CD1c-positive myeloid dendritic cell (primary cell): ENCODE measurements around the gene TMA16.
"Not testable (repeated sequence)": the region's sequence is repeated elsewhere in the genome, so short reads cannot be mapped to it uniquely, and the experiment has no call there.

ENCODE experiments used
- DNase-seq: peaks from one replicate; pipeline ENCODE4 v3.0.0-alpha.2; 2016; ENCODE audit errors: extremely low spot score

The TMA16 gene

GRCh38 chr4:163515198-163515597 lies 20.7 kb downstream of the TMA16 start:
- no peak for DNase-seq

GRCh38 chr4:163523791-163524365 lies 29.4 kb downstream of the TMA16 start:
- DNase-seq, result no peak

DNA sequence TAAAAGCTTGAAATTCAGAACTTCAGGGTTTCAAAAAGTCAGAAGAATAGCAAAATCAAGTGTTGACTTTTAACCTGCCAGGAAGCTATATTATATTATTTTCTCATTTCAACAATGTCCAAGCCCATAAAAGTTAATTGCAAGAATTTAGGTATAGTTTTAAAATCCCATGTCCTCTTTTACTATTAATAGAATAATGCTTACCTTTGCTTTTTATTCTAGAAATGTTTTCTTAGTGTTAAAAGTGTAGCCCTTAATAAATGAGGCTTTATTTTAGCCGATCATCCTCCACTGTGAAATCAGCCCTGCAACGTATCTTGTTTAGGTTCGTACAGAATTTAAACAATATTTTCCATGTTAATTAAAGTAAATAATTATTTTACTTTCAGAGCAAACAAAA lies 31.5 kb downstream of the TMA16 start:
- DNase-seq, result no peak

DNA sequence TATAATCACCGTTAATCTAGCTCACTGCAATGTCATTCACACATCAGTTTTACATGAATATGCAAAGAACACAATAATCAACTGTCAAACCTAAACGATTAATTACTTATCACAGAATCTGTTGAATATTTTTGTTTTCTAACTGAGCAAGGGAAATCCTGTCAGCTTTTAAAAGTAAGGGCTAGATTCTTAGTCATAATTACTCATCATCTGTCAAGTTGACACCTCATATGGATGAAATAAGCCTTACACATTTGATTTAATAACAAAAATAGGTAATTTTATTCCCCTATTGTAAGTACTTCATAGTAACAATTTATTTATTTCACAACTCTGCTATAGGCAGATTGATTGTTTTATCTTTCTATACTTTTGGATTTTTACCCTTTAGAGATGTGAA lies 32.7 kb downstream of the TMA16 start:
- no peak for DNase-seq

GRCh38 chr4:163528653-163529052 lies 34.2 kb downstream of the TMA16 start:
- DNase-seq, result no peak

DNA sequence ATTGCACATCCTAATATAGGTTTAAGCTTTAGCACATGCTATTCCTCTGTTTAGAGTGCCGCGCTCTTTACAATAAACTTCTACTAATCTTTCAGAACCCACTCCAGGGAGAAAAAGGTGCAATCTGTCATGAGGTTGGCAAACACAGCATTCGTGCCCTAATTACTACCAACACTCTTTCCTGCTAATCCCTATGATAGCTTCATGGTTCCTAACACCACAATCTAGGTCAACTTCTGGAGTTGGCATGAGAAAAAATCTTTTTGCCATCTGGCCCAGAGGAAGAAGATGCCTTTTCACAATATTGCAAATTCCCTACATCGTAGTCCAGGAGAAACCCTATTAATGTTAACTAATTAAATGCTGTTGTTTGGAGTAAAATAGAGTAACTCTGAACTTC lies 39.6 kb downstream of the TMA16 start:
- DNase-seq, result no peak

DNA sequence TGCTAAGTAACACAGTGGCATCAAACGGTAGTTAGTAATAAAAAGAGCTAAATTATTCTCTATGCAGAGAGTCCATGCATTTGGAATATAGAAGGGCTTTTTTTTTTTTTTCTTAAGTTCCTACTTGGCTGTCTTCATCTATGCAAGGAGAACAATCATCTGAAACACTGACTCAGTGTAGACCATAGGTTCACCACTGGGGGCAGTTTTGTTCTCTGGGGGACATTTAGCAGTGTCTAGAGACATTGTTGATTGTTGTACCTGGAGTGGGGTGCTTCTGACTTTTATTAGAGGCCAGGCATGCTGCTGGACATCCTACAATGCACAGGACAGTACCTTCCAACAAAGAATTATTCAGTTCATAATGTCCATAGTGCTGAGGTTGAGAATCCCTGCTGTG lies 41.2 kb downstream of the TMA16 start:
- no peak for DNase-seq

GRCh38 chr4:163536091-163536490 lies 41.6 kb downstream of the TMA16 start:
- DNase-seq, result no peak

- DNase-seq, result no peak
Observed at GRCh38 chr4:163537114-163537513, 42.6 kb downstream of the TMA16 start.

- not testable (repeated sequence) for DNase-seq
Observed at GRCh38 chr4:163538820-163539219, 44.3 kb downstream of the TMA16 start.

DNA sequence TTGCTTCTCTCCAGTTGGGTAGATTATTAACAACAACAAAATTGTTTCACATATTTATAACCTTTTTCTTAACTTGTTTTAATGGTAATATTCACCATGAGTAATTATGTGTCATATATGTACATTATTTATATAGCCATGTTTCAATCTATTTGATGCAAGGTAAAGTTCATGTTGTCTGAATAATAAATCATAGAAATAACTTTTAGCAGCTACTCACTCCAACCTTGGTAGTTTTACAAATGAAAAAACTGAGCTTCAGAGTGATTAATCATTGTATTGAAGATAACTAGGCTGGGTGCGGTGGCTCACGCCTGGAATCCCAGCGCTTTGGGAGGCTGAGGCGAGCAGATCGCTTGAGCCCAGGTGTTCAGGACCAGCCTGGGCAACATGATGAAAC lies 46.0 kb downstream of the TMA16 start:
- no peak for DNase-seq

GRCh38 chr4:163540977-163541376 lies 46.5 kb downstream of the TMA16 start:
- DNase-seq, result no peak

DNA sequence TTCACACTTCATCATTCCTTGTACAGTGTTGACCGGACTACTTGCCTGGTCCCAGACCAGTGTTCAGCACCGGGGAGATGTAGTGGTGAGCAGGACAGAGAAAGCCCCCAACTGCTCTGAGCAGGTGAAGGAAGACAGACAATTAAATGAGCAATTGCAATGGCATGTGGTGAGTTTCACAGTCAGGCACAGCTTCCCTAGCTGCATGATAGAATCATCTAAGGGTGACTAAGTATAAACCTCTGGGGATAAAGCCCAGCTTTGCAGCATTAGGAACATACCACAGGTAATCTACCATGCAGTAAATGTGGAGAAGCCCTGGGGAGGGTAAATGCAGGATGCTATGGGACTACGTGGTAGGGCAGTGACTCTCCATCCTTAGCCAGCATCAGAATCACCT lies 47.8 kb downstream of the TMA16 start:
- DNase-seq, result no peak

- DNase-seq, result peak; percentile 76
Observed at GRCh38 chr4:163544407-163545038, 50.0 kb downstream of the TMA16 start.

DNA sequence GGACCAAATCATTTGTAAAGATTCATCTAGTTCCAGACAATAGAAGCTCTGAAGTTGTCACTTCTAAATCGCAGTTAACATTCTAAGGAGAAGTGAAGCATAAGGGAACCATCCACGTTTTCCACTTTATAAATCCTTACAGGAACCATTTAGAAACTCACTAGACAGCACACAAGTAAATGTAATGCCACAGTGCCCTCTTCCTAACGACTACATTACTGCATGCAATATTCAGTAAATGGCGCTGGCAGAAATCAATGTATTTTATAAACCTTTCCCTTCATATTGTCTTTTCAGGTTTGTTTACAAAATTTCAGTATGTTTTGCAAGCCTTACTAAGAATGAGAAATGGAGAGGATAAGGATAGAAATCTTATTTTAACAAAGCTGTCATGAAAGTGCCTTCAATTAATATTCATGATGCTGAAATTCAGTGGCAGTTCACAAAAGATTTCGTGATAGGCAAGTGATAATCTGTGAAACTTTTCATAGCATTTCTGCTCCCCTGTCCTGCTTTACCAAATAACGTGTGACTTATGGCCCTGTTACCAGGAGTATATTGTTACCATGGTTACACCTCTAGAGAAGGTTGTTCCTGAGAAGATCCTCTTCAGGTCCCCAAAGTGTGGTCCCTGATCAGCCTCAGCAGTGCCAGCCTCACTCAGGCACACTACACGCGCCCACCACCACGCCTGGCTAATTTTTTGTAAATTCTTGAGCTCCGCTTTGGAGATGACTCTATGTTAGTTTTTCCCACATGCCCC lies 54.2 kb downstream of the TMA16 start:
- DNase-seq, result peak; percentile 56

GRCh38 chr4:163550869-163551267 lies 56.4 kb downstream of the TMA16 start:
- no peak for DNase-seq

DNA sequence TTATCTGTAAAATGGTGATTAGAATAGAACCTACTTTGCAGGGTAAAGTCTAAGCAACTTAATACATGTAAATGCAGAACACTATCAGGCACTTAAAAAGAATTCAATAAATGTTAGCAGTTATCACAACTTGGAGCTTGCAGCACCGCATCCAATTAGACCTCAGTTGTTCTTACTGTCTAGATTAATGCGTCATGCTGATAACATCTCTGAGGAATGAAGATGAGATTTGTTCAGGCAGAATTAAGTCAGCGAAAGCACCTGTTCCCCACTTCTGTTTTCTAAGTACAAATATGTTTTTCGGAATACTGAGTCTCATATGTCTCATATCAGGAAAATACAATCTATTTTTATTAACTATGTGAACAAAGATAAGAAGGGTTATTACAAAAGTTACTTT lies 58.7 kb downstream of the TMA16 start:
- DNase-seq, result no peak

DNA sequence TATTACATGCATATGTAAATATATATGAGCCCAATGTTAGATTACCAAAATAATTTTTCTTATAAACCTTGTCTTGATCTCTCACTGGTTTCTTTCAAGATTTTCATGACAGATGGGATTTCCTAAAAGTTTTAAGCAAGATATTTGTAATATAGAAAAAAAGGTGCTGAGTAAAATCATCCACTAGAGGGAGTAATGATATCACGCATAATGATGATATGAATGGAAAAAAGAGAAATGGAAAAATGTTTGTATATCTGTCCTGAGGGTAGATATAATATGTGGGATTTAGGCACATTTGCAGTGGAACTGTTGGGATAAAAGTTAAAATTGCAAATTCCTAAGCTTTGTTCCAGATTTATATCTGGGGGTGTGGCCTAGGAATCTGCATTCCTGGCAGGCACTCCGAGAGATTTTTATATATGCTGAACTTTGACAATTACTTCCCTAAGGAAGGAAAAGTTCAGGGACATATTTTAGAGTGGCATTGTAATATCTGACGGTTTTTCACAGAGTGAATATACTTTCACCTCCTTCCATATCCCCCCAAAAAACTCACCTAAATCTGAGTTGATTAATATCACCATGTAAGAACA lies 60.5 kb downstream of the TMA16 start:
- peak; percentile 48 for DNase-seq

- DNase-seq, result peak; percentile 34
Observed at GRCh38 chr4:163556177-163556576, 61.7 kb downstream of the TMA16 start.

DNA sequence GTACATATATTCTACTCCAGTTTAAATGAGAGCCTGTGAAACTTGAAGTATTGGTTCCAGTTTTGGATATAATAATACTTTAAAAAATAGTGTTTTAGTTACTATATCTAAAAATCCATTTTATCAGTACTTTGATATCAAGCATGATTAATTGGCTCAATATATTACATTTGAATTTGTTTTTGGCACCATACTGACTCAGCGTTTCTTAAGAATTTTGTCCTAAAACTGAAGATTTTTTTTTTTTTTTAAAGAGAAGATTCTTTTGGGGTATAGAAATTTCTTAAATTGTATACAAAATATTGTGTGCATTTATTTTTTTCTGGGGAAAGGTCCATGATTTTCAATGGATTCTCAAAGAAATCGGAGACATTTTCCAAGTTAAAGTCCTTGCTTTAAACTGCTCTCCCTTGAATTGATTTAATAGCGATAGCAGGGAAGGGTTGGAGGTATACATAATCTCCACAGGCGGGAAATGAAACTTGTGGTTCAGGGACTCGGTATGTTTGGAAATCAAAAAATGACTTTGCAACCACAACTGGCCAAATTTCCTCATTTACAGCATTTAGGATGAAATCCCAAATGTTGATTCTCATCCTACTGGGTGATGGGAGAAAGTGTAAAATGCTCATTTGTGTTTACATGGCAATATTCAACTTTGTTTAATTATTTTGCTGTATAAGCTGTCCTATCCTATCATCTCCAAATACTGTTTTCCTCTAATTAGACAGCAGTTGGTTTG lies 62.3 kb downstream of the TMA16 start:
- DNase-seq, result peak; percentile 85

DNA sequence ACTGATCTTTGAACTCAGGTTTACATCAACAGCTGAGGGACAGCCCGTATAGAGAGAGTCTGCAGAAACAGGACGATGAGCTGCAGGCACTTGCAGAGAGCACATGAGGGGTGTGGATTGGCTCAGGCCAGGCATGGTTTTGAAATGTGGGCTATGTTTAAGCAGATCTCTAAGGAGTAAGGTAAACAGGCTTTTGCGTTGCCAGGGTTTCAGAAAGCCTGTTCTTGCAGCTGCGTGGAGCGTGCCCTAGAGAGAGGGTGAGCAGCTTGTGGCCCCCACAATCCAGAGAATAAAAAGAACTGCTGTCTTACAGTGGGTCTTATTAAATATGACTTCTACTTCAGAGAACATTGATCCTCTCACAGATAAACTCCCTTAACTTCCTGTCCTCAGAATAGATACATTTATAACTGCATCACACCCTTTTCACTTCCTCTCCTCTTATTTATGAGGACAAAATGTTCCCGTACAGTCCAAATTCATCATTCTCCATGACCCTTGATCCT lies 64.1 kb downstream of the TMA16 start:
- peak; percentile 54 for DNase-seq

- no peak for DNase-seq
Observed at GRCh38 chr4:163562496-163562895, 68.0 kb downstream of the TMA16 start.
